ENCODE measurements around the gene CMAS.

CMAS gene

DNA sequence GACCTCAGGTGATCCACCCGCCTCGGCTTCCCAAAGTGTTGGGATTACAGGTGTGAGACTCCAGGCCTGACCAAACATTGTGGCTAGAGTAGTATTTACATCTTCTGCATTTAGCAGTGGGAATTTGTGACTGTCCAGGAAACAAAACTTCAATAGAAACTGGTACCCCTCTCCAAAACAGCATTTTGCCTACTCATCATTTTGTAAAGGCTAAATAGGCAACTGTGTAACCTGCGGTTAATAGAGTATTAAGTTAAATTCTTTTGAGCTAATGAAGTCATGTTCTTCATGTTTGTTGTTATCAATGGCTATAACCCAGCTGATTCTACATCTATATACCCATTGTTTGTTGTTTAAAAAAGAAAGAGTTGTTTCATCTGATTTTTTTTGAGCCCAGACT lies 8.1 kb downstream of the CMAS start:
- TF ChIP-seq, protein P1, sequence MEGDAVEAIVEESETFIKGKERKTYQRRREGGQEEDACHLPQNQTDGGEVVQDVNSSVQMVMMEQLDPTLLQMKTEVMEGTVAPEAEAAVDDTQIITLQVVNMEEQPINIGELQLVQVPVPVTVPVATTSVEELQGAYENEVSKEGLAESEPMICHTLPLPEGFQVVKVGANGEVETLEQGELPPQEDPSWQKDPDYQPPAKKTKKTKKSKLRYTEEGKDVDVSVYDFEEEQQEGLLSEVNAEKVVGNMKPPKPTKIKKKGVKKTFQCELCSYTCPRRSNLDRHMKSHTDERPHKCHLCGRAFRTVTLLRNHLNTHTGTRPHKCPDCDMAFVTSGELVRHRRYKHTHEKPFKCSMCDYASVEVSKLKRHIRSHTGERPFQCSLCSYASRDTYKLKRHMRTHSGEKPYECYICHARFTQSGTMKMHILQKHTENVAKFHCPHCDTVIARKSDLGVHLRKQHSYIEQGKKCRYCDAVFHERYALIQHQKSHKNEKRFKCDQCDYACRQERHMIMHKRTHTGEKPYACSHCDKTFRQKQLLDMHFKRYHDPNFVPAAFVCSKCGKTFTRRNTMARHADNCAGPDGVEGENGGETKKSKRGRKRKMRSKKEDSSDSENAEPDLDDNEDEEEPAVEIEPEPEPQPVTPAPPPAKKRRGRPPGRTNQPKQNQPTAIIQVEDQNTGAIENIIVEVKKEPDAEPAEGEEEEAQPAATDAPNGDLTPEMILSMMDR (IDR thresholded peaks at IDR 0.05; ENCODE audit: insufficient read depth, low read length, poor library complexity, severe bottlenecking) = no peak
- TF ChIP-seq EZH2phosphoT487 (conservative IDR thresholded peaks at IDR 0.05; ENCODE audit: low read length) = no peak
- no peaks in the 10 kb centered on the region for H3K9me2 ChIP-seq (replicated peaks; ENCODE audit: insufficient read depth, low read length)

GRCh38 chr12:22056607-22057006 lies 10.6 kb downstream of the CMAS start:
- no peaks in the 10 kb centered on the region for H3K27me3 ChIP-seq (ENCODE audit: low read length)
- peaks cover 7% of the 10 kb centered on the region for H3K79me2 ChIP-seq (ENCODE audit: insufficient read depth, low read length)
- H3K36me3 ChIP-seq (ENCODE audit: low read length) = peaks cover 32% of the 10 kb centered on the region
- H3K9ac ChIP-seq (ENCODE audit: low read length) = no peak overlapping the region
- H3K9me2 ChIP-seq (replicated peaks; ENCODE audit: insufficient read depth, low read length) = no peaks in the 10 kb centered on the region
- no peak overlapping the region for H3K4me3 ChIP-seq (ENCODE audit: insufficient read depth, low read length, poor library complexity, severe bottlenecking)
- no peak overlapping the region for H3K4me2 ChIP-seq (ENCODE audit: low read depth, low read length, poor library complexity, severe bottlenecking)
- no peaks in the 10 kb centered on the region for H3F3A ChIP-seq (ENCODE audit: insufficient read depth)
- 0 out of 2 replicates have a peak, but pooled peaks cover 3% of the 10 kb centered on the region for H4K20me1 ChIP-seq (ENCODE audit: low read depth, low read length)
- no peak for TF ChIP-seq EZH2phosphoT487 (conservative IDR thresholded peaks at IDR 0.05; ENCODE audit: low read length)
- TF ChIP-seq, protein P1 (IDR thresholded peaks at IDR 0.05; ENCODE audit: insufficient read depth, low read length, poor library complexity, severe bottlenecking) = no peak
- H3K27ac ChIP-seq (ENCODE audit: low read depth, low read length) = no peak overlapping the region
- no peak overlapping the region for H2AFZ ChIP-seq (ENCODE audit: low read depth, low read length, severe bottlenecking)
- no peaks in the 10 kb centered on the region for H3K9me3 ChIP-seq (ENCODE audit: insufficient read depth, low read length)

More for the DNA sequence above, 8.1 kb downstream of the CMAS start:
- peaks cover 14% of the 10 kb centered on the region for H3K36me3 ChIP-seq (ENCODE audit: low read length)
- no peaks in the 10 kb centered on the region for H3K9me3 ChIP-seq (ENCODE audit: insufficient read depth, low read length)
- H3K27ac ChIP-seq (ENCODE audit: low read depth, low read length) = no peak overlapping the region
- no peak overlapping the region for H3K4me2 ChIP-seq (ENCODE audit: low read depth, low read length, poor library complexity, severe bottlenecking)
- H3K4me3 ChIP-seq (ENCODE audit: insufficient read depth, low read length, poor library complexity, severe bottlenecking) = no peak overlapping the region
- H3K79me2 ChIP-seq (ENCODE audit: insufficient read depth, low read length) = peaks cover 17% of the 10 kb centered on the region
- no peak overlapping the region for H2AFZ ChIP-seq (ENCODE audit: low read depth, low read length, severe bottlenecking)
- H3F3A ChIP-seq (ENCODE audit: insufficient read depth) = no peaks in the 10 kb centered on the region
- no peaks in the 10 kb centered on the region for H3K27me3 ChIP-seq (ENCODE audit: low read length)
- H4K20me1 ChIP-seq (ENCODE audit: low read depth, low read length) = 0 out of 2 replicates have a peak, but pooled peaks cover 3% of the 10 kb centered on the region
- no peak overlapping the region for H3K9ac ChIP-seq (ENCODE audit: low read length)

GRCh38 chr12:22059976-22060647 lies 14.1 kb downstream of the CMAS start:
- Histone ChIP-seq H3K27me3 (ENCODE audit: low read length) (no peaks in the 10 kb centered on the region), H3K4me2 (ENCODE audit: low read depth, low read length, poor library complexity, severe bottlenecking) (no peak overlapping the region), H3K9me3 (ENCODE audit: insufficient read depth, low read length) (no peaks in the 10 kb centered on the region), H3F3A (ENCODE audit: insufficient read depth) (no peaks in the 10 kb centered on the region), H3K4me3 (ENCODE audit: insufficient read depth, low read length, poor library complexity, severe bottlenecking) (no peak overlapping the region), H4K20me1 (ENCODE audit: low read depth, low read length) (no peaks in the 10 kb centered on the region), H3K27ac (ENCODE audit: low read depth, low read length) (no peak overlapping the region), H3K9ac (ENCODE audit: low read length) (no peak overlapping the region), H3K36me3 (ENCODE audit: low read length) (peaks cover 53% of the 10 kb centered on the region), H2AFZ (ENCODE audit: low read depth, low read length, severe bottlenecking) (no peak overlapping the region), H3K79me2 (ENCODE audit: insufficient read depth, low read length) (no peaks in the 10 kb centered on the region), H3K9me2 (replicated peaks; ENCODE audit: insufficient read depth, low read length) (no peaks in the 10 kb centered on the region)
- TF ChIP-seq, protein P1 (IDR thresholded peaks at IDR 0.05; ENCODE audit: insufficient read depth, low read length, poor library complexity, severe bottlenecking) = no peak
- TF ChIP-seq EZH2phosphoT487 (conservative IDR thresholded peaks at IDR 0.05; ENCODE audit: low read length) = no peak

Data from SU-DHL-6 (cell line).